ENCODE measurements around the gene NOMO2. TPM values are rescaled to one million over a fixed set of nuclear protein-coding genes. Genes with fewer than 3 reads are reported as not detected.
"Not testable (repeated sequence)": the region's sequence is repeated elsewhere in the genome, so short reads cannot be mapped to it uniquely, and the experiment has no call there.

The NOMO2 gene
- total RNA-seq, 5 donors from 2014 or later (not counting 1 experiment from before 2014, with no cell fraction given) = 47.1 to 96.3 (median 83.5) TPM

GRCh38 chr16:18537004-18537403, 24.9 kb downstream of the NOMO2 start:
- H3K9me3 ChIP-seq; H3K4me1 ChIP-seq (ENCODE audit: control insufficient read depth in 1 of 2, extremely low read depth in 1 of 2, insufficient read depth in 2 of 2, low read length in 2 of 2); H3K27me3 Mint-ChIP-seq; DNase-seq; CTCF ChIA-PET; H3K4me3 Mint-ChIP-seq; H3K4me1 Mint-ChIP-seq; H3K36me3 Mint-ChIP-seq; H3K36me3 ChIP-seq (ENCODE audit: control insufficient read depth in 2 of 2, extremely low read depth in 1 of 2, insufficient read depth in 1 of 2, low read length in 1 of 2); H3K4me3 ChIP-seq (ENCODE audit: control insufficient read depth in 1 of 2, extremely low read depth in 1 of 2, low read length in 1 of 2); H3K27me3 ChIP-seq (replicated peaks in 1 of 2; ENCODE audit: control insufficient read depth in 2 of 2, extremely low read depth in 1 of 2, insufficient read depth in 2 of 2, low read length in 1 of 2); H3K9me3 Mint-ChIP-seq; POLR2A ChIA-PET; H3K27ac ChIP-seq (ENCODE audit: low read length); H3K27ac Mint-ChIP-seq: not testable (repeated sequence)
- WGBS (ENCODE audit: insufficient coverage) = no CpG with 5 or more reads among the region's 3 CpGs
- peak in 1 of 4 experiments; percentile 40 for ATAC-seq (replicated peaks in 1 of 4)

- H3K4me3 Mint-ChIP-seq; H3K9me3 ChIP-seq; H3K4me1 Mint-ChIP-seq; ATAC-seq (replicated peaks in 1 of 4); H3K27ac ChIP-seq (ENCODE audit: low read length); H3K4me3 ChIP-seq (ENCODE audit: control insufficient read depth in 1 of 2, extremely low read depth in 1 of 2, low read length in 1 of 2); H3K36me3 Mint-ChIP-seq; H3K4me1 ChIP-seq (ENCODE audit: control insufficient read depth in 1 of 2, extremely low read depth in 1 of 2, insufficient read depth in 2 of 2, low read length in 2 of 2); H3K27me3 ChIP-seq (replicated peaks in 1 of 2; ENCODE audit: control insufficient read depth in 2 of 2, extremely low read depth in 1 of 2, insufficient read depth in 2 of 2, low read length in 1 of 2); POLR2A ChIA-PET; H3K36me3 ChIP-seq (ENCODE audit: control insufficient read depth in 2 of 2, extremely low read depth in 1 of 2, insufficient read depth in 1 of 2, low read length in 1 of 2); H3K9me3 Mint-ChIP-seq; DNase-seq; H3K27ac Mint-ChIP-seq; CTCF ChIA-PET; H3K27me3 Mint-ChIP-seq: not testable (repeated sequence)
- WGBS (ENCODE audit: insufficient coverage) = 98% methylated on average over 7 of the region's 15 CpGs
These were observed 26.3 kb downstream of the NOMO2 start for GRCh38 chr16:18535519-18536168.

- CTCF ChIA-PET, H3K27me3 Mint-ChIP-seq: not testable (repeated sequence)
These were observed 27.6 kb downstream of the NOMO2 start for GRCh38 chr16:18534308-18534707.

GRCh38 chr16:18531323-18531722, 30.6 kb downstream of the NOMO2 start:
- H3K27me3 ChIP-seq (replicated peaks in 1 of 2; ENCODE audit: control insufficient read depth in 2 of 2, extremely low read depth in 1 of 2, insufficient read depth in 2 of 2, low read length in 1 of 2); CTCF ChIA-PET; H3K27ac ChIP-seq (ENCODE audit: low read length); H3K4me1 Mint-ChIP-seq; H3K27me3 Mint-ChIP-seq; H3K4me3 ChIP-seq (ENCODE audit: control insufficient read depth in 1 of 2, extremely low read depth in 1 of 2, low read length in 1 of 2); ATAC-seq (replicated peaks in 1 of 4); POLR2A ChIA-PET; H3K9me3 ChIP-seq; H3K4me1 ChIP-seq (ENCODE audit: control insufficient read depth in 1 of 2, extremely low read depth in 1 of 2, insufficient read depth in 2 of 2, low read length in 2 of 2); H3K27ac Mint-ChIP-seq; H3K9me3 Mint-ChIP-seq; H3K36me3 Mint-ChIP-seq; DNase-seq; H3K4me3 Mint-ChIP-seq; H3K36me3 ChIP-seq (ENCODE audit: control insufficient read depth in 2 of 2, extremely low read depth in 1 of 2, insufficient read depth in 1 of 2, low read length in 1 of 2): not testable (repeated sequence)
- WGBS (ENCODE audit: insufficient coverage) = no CpG with 5 or more reads among the region's 10 CpGs

More at GRCh38 chr16:18534308-18534707, 27.6 kb downstream of the NOMO2 start:
- H3K27ac ChIP-seq (ENCODE audit: low read length); H3K4me1 ChIP-seq (ENCODE audit: control insufficient read depth in 1 of 2, extremely low read depth in 1 of 2, insufficient read depth in 2 of 2, low read length in 2 of 2); ATAC-seq (replicated peaks in 1 of 4); H3K27me3 ChIP-seq (replicated peaks in 1 of 2; ENCODE audit: control insufficient read depth in 2 of 2, extremely low read depth in 1 of 2, insufficient read depth in 2 of 2, low read length in 1 of 2); POLR2A ChIA-PET; DNase-seq; H3K27ac Mint-ChIP-seq; H3K36me3 Mint-ChIP-seq; H3K9me3 ChIP-seq; H3K4me1 Mint-ChIP-seq; H3K9me3 Mint-ChIP-seq; H3K4me3 Mint-ChIP-seq; H3K36me3 ChIP-seq (ENCODE audit: control insufficient read depth in 2 of 2, extremely low read depth in 1 of 2, insufficient read depth in 1 of 2, low read length in 1 of 2); H3K4me3 ChIP-seq (ENCODE audit: control insufficient read depth in 1 of 2, extremely low read depth in 1 of 2, low read length in 1 of 2): not testable (repeated sequence)
- no CpG with 5 or more reads among the region's 4 CpGs for WGBS (ENCODE audit: insufficient coverage)

- H3K27me3 Mint-ChIP-seq; POLR2A ChIA-PET; H3K27ac Mint-ChIP-seq; ATAC-seq (replicated peaks in 1 of 4); DNase-seq; H3K36me3 ChIP-seq (ENCODE audit: control insufficient read depth in 2 of 2, extremely low read depth in 1 of 2, insufficient read depth in 1 of 2, low read length in 1 of 2); H3K27ac ChIP-seq (ENCODE audit: low read length); H3K36me3 Mint-ChIP-seq; H3K9me3 ChIP-seq; H3K4me3 ChIP-seq (ENCODE audit: control insufficient read depth in 1 of 2, extremely low read depth in 1 of 2, low read length in 1 of 2); H3K4me3 Mint-ChIP-seq; H3K4me1 ChIP-seq (ENCODE audit: control insufficient read depth in 1 of 2, extremely low read depth in 1 of 2, insufficient read depth in 2 of 2, low read length in 2 of 2); H3K9me3 Mint-ChIP-seq; H3K4me1 Mint-ChIP-seq; H3K27me3 ChIP-seq (replicated peaks in 1 of 2; ENCODE audit: control insufficient read depth in 2 of 2, extremely low read depth in 1 of 2, insufficient read depth in 2 of 2, low read length in 1 of 2); CTCF ChIA-PET: not testable (repeated sequence)
- no CpG with 5 or more reads among the region's 3 CpGs for WGBS (ENCODE audit: insufficient coverage)
These were observed 31.6 kb downstream of the NOMO2 start for GRCh38 chr16:18530329-18530728.

- H3K36me3 Mint-ChIP-seq; DNase-seq; H3K27me3 Mint-ChIP-seq; H3K27me3 ChIP-seq (replicated peaks in 1 of 2; ENCODE audit: control insufficient read depth in 2 of 2, extremely low read depth in 1 of 2, insufficient read depth in 2 of 2, low read length in 1 of 2); H3K4me3 Mint-ChIP-seq; H3K9me3 ChIP-seq; H3K27ac ChIP-seq (ENCODE audit: low read length); H3K27ac Mint-ChIP-seq; H3K9me3 Mint-ChIP-seq; H3K4me1 ChIP-seq (ENCODE audit: control insufficient read depth in 1 of 2, extremely low read depth in 1 of 2, insufficient read depth in 2 of 2, low read length in 2 of 2); H3K4me1 Mint-ChIP-seq; ATAC-seq (replicated peaks in 1 of 4); CTCF ChIA-PET; H3K36me3 ChIP-seq (ENCODE audit: control insufficient read depth in 2 of 2, extremely low read depth in 1 of 2, insufficient read depth in 1 of 2, low read length in 1 of 2); POLR2A ChIA-PET; H3K4me3 ChIP-seq (ENCODE audit: control insufficient read depth in 1 of 2, extremely low read depth in 1 of 2, low read length in 1 of 2): not testable (repeated sequence)
- WGBS (ENCODE audit: insufficient coverage) = no CpG with 5 or more reads among the region's 4 CpGs
These were observed 35.4 kb downstream of the NOMO2 start for GRCh38 chr16:18526547-18526946.

- H3K9me3 ChIP-seq; H3K9me3 Mint-ChIP-seq; DNase-seq; CTCF ChIA-PET; H3K4me3 ChIP-seq (ENCODE audit: control insufficient read depth in 1 of 2, extremely low read depth in 1 of 2, low read length in 1 of 2); H3K27me3 ChIP-seq (replicated peaks in 1 of 2; ENCODE audit: control insufficient read depth in 2 of 2, extremely low read depth in 1 of 2, insufficient read depth in 2 of 2, low read length in 1 of 2); H3K27ac ChIP-seq (ENCODE audit: low read length); H3K4me1 Mint-ChIP-seq; ATAC-seq (replicated peaks in 1 of 4); POLR2A ChIA-PET; H3K4me1 ChIP-seq (ENCODE audit: control insufficient read depth in 1 of 2, extremely low read depth in 1 of 2, insufficient read depth in 2 of 2, low read length in 2 of 2); H3K27me3 Mint-ChIP-seq; H3K4me3 Mint-ChIP-seq; H3K36me3 Mint-ChIP-seq; H3K36me3 ChIP-seq (ENCODE audit: control insufficient read depth in 2 of 2, extremely low read depth in 1 of 2, insufficient read depth in 1 of 2, low read length in 1 of 2); H3K27ac Mint-ChIP-seq: not testable (repeated sequence)
- WGBS (ENCODE audit: insufficient coverage) = no CpG with 5 or more reads among the region's 8 CpGs
These were observed 35.9 kb downstream of the NOMO2 start for GRCh38 chr16:18525882-18526482.
